ENCODE measurements around the gene CNOT4.
A peak's percentile ranks its signal among the peaks of the same experiment; 100 is the strongest.
"Not testable (repeated sequence)": the region's sequence is repeated elsewhere in the genome, so short reads cannot be mapped to it uniquely, and the experiment has no call there.

The CNOT4 gene

GRCh38 chr7:135448753-135449152 is 61.1 kb downstream of the CNOT4 start:
- no peak for DNase-seq (ENCODE audit: low read depth)
- no peak overlapping the region for H3K4me3 ChIP-seq (ENCODE audit: low read depth, low read length)
- in situ Hi-C loops (cut with HindIII; ENCODE audit: low sequenced_read_pairs): no loop called here
- no peak for TF ChIP-seq CTCF (IDR thresholded peaks at IDR 0.05; ENCODE audit: low read depth, low read length, missing control alignments)

- no peak for TF ChIP-seq CTCF (IDR thresholded peaks at IDR 0.05; ENCODE audit: low read depth, low read length, missing control alignments)
- H3K4me3 ChIP-seq (ENCODE audit: low read depth, low read length): no peak overlapping the region
- DNase-seq (ENCODE audit: low read depth): no peak
- in situ Hi-C loops (cut with HindIII; ENCODE audit: low sequenced_read_pairs): no loop called here
These were observed 62.2 kb downstream of the CNOT4 start for GRCh38 chr7:135447748-135448147.

- no peak for DNase-seq (ENCODE audit: low read depth)
- in situ Hi-C loops (cut with HindIII; ENCODE audit: low sequenced_read_pairs): no loop called here
- TF ChIP-seq CTCF (IDR thresholded peaks at IDR 0.05; ENCODE audit: low read depth, low read length, missing control alignments): no peak
- H3K4me3 ChIP-seq (ENCODE audit: low read depth, low read length): no peak overlapping the region
These were observed 64.2 kb downstream of the CNOT4 start for GRCh38 chr7:135445690-135446089.

- H3K4me3 ChIP-seq (ENCODE audit: low read depth, low read length); in situ Hi-C loops (cut with HindIII; ENCODE audit: low sequenced_read_pairs); DNase-seq (ENCODE audit: low read depth): not testable (repeated sequence)
These were observed 64.6 kb downstream of the CNOT4 start for GRCh38 chr7:135445266-135445665.

GRCh38 chr7:135441791-135442190 is 68.1 kb downstream of the CNOT4 start:
- no peak overlapping the region for H3K4me3 ChIP-seq (ENCODE audit: low read depth, low read length)
- no peak for TF ChIP-seq CTCF (IDR thresholded peaks at IDR 0.05; ENCODE audit: low read depth, low read length, missing control alignments)

GRCh38 chr7:135434047-135434446 is 75.9 kb downstream of the CNOT4 start:
- TF ChIP-seq CTCF (IDR thresholded peaks at IDR 0.05; ENCODE audit: low read depth, low read length, missing control alignments): no peak
- DNase-seq (ENCODE audit: low read depth): no peak
- no peak overlapping the region for H3K4me3 ChIP-seq (ENCODE audit: low read depth, low read length)
- in situ Hi-C loops (cut with HindIII; ENCODE audit: low sequenced_read_pairs): no loop called here

More at GRCh38 chr7:135441791-135442190, 68.1 kb downstream of the CNOT4 start:
- in situ Hi-C loops (cut with HindIII; ENCODE audit: low sequenced_read_pairs): no loop called here
- DNase-seq (ENCODE audit: low read depth): peak; percentile 36

GRCh38 chr7:135430626-135431025 is 79.3 kb downstream of the CNOT4 start:
- no peak for TF ChIP-seq CTCF (IDR thresholded peaks at IDR 0.05; ENCODE audit: low read depth, low read length, missing control alignments)
- in situ Hi-C loops (cut with HindIII; ENCODE audit: low sequenced_read_pairs): no loop called here
- no peak overlapping the region for H3K4me3 ChIP-seq (ENCODE audit: low read depth, low read length)
- DNase-seq (ENCODE audit: low read depth): no peak
